Coronary artery (tissue), 2 donors: Measurements from ENCODE around the gene CYTL1.

ENCODE experiments used
- DNase-seq: peaks from one replicate; pipeline ENCODE4 v3.0.0-alpha.2; 2017; ENCODE audit warnings: low spot score
- H3K27ac ChIP-seq, 2 donors: fragments of 200-600 bp; sonication (generic); one replicate each; pipeline ENCODE4 v1.5.1; 2016 to 2019
- H3K4me3 ChIP-seq: fragments of 200-600 bp; sonication (generic); 2 replicates; pipeline ENCODE4 v1.5.1; 2016; ENCODE audit warnings: mild to moderate bottlenecking, moderate library complexity
- CTCF ChIP-seq: fragments of 200-600 bp; sonication (generic); IDR thresholded peaks from one replicate; pipeline ENCODE4 v1.5.1; 2019; ENCODE audit warnings: antibody characterized with exemption

CYTL1 gene

GRCh38 chr4:4985844-4986243 lies 33.4 kb downstream of the CYTL1 start:
- Histone ChIP-seq H3K27ac (no peak overlapping the region), H3K4me3 (no peak overlapping the region)
- DNase-seq = no peak
- no peak for TF ChIP-seq CTCF

- Histone ChIP-seq H3K4me3 (no peak overlapping the region), H3K27ac (no peak overlapping the region)
- TF ChIP-seq CTCF = no peak
- no peak for DNase-seq
These were observed 34.2 kb downstream of the CYTL1 start for GRCh38 chr4:4985036-4985435.

GRCh38 chr4:4984186-4984585 lies 35.1 kb downstream of the CYTL1 start:
- no peak for DNase-seq
- Histone ChIP-seq H3K27ac (no peak overlapping the region), H3K4me3 (no peak overlapping the region)
- no peak for TF ChIP-seq CTCF

GRCh38 chr4:4981827-4982226 lies 37.4 kb downstream of the CYTL1 start:
- no peak overlapping the region for H3K4me3 ChIP-seq
- peak overlapping the region in 1 of 2 donors; percentile 71 for H3K27ac ChIP-seq
- no peak for TF ChIP-seq CTCF
- no peak for DNase-seq

GRCh38 chr4:4981427-4981826 lies 37.8 kb downstream of the CYTL1 start:
- H3K27ac ChIP-seq = peak overlapping the region in 1 of 2 donors; percentile 71
- DNase-seq = no peak
- no peak for TF ChIP-seq CTCF

GRCh38 chr4:4980621-4981230 lies 38.5 kb downstream of the CYTL1 start:
- no peak overlapping the region for H3K4me3 ChIP-seq
- TF ChIP-seq CTCF = no peak
- peak overlapping the region in 1 of 2 donors; percentile 70 for H3K27ac ChIP-seq
- DNase-seq = no peak

More at GRCh38 chr4:4981427-4981826, 37.8 kb downstream of the CYTL1 start:
- no peak overlapping the region for H3K4me3 ChIP-seq

- no peak for DNase-seq
- no peak overlapping the region for H3K27ac ChIP-seq
- TF ChIP-seq CTCF = no peak
- H3K4me3 ChIP-seq = no peak overlapping the region
These were observed 39.3 kb downstream of the CYTL1 start for GRCh38 chr4:4979971-4980370.
